HG03469 (cell line): Measurements from ENCODE around the gene AP2S1.
"Not testable (repeated sequence)": the region's sequence is repeated elsewhere in the genome, so short reads cannot be mapped to it uniquely, and the experiment has no call there.

Source experiments
- ATAC-seq: cut with Tn5 transposase; IDR thresholded peaks from one replicate; pipeline ENCODE4 v1.9.1; 2021; ENCODE audit warnings: mild to moderate bottlenecking, moderate library complexity, moderate number of reproducible peaks; ENCODE audit not compliant: unreplicated experiment

The AP2S1 gene

DNA sequence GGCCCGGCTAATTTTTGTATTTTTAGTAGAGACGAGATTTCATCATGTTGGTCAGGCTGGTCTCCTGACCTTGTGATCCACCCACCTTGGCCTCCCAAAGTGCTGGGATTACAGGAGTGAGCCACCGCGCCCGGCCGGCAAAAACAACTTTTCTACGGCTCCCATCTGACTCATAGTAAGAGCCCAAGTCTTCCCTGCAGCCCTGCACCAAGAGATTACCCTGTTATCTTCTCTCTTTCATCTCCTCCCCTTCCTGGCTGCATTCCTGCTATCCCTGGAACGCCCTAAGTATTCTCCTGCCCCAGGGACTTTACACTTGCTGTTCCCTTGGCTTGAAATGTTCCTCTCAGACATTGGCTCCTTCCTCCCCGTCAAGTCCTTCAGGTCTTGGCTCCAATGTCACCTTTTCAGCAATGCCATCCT, 6.6 kb downstream of the AP2S1 start:
- no peak for ATAC-seq

DNA sequence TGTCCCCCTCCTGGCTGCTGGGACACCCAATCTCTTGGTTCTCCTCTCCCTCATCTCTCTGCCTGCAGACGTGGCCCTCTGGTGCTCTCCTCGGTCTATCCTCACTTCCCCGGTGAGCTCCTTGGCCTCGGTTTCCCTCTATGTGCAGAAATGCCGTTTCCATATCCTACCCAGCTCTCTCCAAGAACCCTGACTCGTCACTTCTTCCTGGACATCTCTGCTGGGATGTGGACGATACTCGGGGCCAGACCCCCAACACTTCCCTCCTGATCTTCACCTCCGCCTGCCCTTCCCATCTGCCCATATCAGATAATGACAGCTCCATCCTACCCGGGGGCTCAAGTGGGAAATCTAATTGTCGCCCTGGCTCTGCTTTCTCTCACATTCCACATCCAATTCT, 7.9 kb downstream of the AP2S1 start:
- no peak for ATAC-seq

DNA sequence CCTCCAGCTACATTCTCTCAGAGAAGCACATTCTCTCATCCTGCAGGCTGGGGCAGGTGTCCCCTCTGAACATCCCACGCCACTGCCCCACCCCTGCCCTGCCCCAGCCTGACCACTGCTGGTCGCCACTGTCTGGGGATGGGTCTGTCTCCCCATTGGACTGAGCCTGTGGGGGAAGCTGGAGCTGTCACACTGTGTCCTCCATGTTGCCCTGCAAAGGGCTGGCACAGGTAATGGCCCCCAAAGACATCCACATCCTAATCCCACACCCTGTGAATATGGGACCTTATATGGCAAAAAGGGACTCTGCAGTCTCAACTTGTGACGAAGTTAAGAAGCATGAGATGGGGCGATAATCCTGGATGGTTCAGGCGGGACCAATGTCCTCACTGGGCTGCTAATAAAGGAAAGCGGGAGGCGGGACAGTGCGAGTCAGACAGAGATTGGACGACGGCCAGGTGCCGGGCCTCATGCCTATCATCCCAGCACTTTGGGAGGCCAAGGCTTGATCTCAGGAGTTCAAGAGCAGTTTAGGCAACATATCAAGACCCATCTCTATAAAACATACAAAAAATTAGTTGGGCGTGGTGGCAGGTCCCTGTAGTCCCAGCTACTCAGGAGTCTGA, 9.1 kb downstream of the AP2S1 start:
- ATAC-seq = no peak

DNA sequence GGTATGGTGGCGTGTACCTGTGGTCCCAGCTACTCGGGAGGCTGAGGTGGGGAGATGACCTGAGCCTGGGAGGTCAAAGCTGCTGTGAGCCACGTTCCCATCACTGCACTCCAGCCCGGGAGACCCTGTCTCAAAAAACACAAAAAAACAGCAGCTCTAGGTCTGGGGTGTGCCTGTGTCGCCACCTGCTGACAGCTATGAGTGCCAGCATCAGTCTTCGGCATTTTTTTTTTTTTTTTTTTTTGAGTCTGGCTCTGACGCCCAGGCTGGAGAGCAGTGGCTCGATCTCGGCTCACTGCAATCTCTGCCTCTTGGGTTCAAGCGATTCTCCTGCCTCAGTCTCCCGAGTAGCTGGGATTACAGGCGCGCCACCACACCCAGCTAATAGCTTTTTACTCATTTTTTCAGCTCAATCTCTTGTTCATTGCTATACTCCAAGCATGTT, 10.1 kb downstream of the AP2S1 start:
- no peak for ATAC-seq

DNA sequence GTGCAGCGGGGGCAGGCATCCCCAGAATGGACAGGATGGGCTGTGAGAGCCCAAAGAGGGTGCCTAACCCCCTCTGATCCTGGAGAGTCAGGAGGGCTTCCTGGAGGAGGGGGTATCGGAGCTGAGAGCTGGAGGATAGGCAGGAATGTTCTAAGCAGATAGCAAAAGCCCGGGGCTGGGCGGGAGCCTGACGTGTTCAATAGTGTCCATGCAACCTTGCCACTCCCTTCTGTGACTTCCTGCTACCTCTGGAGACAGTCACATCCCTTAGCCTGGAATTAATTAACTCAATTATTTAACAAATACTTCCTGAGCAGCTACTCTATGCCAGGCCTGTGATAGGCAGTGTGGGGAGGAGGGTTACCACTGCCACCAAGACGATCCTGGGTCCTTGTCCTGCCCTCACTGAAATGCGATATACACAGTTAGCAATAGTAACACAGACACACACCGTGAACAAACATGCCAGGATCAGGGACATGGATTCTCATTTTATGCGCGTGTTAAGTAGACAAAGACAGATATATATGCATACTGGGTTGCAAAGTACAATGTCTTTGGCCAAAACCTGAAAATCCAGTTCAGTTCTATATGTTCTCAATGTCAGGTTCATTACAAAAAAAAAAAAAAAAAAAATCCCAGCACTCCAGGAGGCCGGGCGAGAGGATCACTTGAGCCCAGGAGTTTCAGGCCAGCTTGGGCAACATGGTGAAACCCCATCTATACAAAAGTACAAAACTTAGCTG, 10.7 kb downstream of the AP2S1 start:
- ATAC-seq = no peak

DNA sequence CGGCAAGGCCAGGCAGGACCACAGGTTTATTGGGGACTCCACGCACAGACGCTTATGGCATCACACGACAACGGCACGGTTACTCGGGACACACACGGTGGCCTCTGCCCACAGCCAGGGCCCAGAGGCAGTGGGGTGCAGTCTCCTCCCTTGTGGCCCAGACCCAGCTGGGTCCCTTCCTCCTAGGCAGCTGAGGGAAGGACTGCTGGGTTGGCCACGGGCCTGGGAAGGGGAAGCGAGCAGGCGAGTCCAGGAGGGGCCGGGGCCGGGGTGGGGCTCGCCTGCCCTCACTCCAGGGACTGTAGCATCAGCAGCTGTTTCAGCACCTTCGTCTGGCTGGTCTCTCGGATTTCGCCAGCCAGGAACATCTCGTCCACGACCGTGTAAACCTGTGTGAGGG, 12.5 kb downstream of the AP2S1 start:
- no peak for ATAC-seq

DNA sequence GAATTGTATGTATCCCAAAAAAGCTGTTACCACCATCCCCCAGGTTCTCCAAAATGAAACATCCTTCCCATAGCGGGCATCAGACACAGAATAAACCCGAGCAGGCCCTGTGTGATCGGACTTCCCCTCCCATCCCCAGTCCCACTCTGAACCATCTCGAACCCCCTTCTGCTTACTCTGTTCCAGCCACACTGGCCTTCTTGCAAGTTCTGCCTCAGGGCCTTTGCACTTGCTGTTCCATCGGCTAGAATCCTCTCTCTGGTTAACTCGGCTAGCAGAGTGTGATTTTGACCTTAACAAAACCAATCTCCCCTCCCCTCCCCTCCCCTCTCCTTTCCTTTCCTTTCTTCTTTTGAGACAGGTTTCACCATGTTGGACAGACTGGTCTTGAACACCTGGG, 15.7 kb downstream of the AP2S1 start:
- no peak for ATAC-seq

DNA sequence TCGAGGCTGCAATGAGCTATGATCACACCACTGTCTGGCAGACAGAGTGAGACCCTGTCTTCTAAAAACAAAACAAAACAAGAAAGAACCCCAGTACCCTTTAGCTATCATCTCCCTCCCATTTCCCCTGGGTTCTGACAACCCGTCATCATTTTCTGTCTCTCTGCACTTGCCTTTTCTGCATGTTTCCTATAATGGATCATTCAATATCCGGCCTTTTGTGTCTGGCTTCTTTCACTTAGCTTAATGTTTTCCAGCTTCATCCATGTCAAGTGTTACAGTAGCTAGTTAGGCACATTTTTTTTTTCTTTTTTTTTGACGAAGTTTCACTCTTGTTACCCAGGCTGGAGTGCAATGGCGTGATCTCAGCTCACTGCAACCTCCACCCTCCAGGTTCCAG, 16.5 kb downstream of the AP2S1 start:
- no peak for ATAC-seq

DNA sequence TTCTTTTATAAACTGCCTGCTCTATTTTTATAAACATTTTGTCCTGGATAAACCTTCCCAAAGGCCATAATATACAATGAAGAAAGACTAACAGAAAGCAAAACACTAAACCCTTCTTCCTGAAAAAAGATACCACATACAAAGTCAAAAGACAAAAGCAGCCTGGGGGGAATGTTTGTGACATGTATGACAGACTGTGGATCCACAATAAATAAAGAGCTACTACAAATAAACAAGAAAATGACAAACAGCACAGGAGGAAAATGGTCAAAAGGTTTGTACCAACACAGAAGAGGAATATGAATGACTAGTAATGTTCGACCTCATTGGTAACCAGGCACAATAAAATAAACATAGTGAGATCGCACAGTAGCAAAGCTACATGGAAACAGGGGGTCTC, 19.8 kb downstream of the AP2S1 start:
- ATAC-seq = no peak

DNA sequence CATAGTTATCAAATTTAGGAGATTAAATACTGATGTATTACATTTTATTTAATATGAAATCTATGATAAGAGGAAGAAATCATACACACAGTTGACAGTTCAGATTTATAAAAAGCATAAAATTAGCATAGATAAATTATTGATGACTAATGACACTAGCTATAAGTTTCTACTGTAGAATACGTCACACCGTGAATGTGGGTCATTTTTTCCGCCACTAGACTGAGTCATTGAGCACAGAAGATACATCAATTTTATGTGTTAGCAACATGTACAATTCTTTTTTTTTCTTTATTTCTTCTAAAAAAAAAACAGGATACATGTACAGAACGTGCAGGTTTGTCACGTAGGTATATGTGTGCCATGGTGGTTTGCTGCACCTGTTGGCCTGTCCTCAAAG, 22.2 kb downstream of the AP2S1 start:
- no peak for ATAC-seq

DNA sequence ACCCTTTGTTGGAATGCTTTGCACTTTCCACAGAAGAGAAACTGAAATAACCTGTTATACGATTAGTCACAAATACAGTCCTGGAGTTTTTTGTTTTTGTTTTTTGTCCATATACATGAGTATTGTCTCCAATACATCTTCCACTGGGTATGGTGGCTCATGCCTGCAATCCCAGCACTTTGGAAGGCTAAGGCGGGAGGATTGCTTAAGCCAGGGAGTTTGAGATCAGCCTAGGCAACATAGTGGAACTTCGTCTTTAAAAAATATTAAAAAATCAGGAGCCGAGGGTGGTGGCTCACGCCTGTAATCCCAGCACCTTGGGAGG, 25.0 kb downstream of the AP2S1 start:
- no peak for ATAC-seq

DNA sequence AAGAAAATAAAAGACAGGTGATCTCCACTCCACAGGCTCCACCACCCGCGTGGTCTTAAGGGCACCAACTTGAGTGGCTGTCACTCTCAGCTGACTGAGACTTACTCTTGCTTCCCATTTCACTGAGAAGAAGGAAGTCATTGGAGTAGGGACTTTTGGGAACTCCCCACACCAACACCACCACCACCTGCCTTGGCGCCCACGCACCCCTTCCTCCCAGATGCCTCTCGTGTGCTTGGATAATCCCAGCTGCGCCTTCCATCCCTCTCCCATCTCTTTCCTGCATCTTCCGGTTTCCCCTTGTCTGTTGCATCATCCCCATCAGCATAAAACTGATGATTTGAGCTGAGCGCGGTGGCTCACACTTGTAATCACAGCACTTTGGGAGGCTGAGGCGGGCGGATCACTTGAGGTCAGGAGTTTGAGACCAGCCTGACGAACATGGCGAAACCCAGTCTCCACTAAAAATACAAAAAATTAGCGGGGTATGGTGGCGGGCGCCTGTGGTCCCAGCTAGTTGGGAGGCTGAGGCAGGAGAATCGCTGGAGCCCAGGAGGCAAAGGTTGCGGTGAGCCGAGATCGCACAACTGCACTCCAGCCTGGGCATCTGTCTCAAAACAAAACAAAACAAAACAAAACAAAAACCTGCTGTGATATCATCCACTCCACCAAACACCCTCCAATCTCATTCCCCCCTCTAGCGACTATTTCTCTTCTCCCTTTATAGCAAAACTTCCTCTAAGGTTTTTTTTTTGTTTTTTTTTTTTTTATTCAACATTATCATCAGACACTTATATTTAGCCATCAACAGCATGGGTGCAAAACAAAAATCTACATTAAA, 25.5 kb downstream of the AP2S1 start:
- no peak for ATAC-seq

DNA sequence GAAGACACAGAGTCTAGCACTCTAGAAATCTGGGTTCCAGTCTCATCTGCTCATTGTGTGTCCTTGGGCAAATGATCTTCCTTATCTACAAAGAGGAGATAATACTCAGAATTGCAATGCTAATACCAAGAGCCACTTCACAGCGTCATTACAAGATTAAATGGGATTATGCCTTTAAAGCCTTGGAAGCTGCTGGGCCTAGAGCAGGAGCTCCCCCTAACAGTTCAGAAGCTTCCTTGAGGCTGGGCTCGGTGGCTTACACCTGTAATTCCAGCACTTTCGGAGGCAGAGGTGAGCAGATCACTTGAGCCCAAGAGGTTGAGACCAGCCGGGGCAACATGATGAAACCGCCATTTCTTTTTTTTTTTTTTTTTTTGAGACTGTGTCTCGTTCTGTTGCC, 27.6 kb downstream of the AP2S1 start:
- no peak for ATAC-seq

DNA sequence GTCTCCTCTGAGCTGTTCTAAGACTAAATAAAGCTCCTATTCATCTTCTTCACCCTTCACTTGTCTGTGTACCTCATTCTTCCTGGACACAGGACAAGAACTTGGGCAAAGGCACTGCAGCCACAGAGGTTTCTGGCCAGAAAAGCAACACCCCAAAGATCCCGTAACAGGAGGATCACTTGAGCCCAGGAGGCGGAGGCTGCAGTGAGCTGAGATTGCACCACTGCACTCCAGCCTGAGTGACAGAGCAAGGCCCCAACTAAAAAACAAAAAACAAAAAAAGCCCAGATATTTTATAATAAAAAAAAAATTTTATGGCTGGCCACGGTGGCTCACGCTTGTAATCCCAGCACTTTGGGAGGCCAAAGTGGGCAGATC, 28.2 kb downstream of the AP2S1 start:
- ATAC-seq = not testable (repeated sequence)

DNA sequence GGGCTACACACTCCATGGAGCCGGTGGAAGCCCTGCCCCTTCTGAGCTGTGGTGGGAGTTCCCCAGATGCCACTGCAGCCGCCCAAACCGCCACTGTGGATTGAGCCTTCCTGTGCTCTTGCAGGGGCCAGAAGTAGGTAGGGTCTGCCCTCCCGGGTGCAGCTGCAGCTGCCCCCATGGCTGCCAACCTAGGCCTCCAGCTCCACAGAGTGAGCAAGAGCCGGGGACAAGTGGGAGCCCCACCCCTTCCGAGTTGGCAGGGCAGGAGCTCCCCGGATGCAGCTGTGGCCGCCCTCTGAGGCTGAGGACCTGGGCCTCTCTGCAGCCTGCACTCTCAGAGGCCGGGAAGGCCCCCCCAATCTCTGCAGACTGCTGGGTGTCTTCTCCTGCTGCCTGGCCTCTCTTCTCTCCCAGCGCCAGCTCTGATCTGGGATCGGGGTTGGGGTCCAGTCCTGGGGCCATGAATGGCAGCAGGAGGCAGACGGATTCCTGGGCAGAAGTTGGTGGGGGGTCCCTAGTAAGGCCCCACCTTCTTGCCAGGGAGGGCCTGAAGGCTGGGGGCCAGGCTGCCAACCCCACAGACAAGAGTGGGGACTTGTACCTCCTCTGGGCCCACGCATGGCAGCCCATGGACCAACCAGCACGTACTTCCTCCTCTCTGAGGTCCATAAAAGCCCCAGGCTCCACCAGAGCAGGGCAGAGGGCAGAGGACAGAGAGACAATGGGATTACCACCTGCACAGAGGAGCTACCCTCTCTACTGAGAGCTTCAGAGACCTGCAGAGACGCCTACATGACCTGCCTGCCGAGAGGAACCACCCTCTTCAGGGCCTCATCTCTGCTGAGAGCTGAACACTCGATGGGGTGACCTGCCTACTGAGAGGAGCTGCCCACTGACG, 28.9 kb downstream of the AP2S1 start:
- no peak for ATAC-seq

DNA sequence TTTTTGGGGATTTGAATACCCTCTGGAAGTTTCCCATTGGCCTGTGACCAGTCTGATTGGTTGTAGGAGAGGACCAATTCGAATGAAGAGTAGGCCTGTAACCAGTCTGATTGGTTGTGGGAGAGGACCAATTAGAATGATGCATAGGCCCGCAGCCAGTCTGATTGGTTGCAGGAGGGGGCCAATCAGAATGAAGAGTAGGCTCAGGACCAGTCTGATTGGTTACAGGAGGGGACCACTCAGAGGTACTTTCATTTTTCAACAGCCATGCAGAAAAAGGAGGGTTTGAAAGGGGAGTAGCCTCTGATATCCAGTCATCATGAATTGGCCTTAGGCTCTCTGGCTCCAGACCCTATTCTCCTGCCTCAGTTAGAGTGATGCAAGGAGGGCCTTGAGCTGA, 31.8 kb downstream of the AP2S1 start:
- ATAC-seq = no peak

DNA sequence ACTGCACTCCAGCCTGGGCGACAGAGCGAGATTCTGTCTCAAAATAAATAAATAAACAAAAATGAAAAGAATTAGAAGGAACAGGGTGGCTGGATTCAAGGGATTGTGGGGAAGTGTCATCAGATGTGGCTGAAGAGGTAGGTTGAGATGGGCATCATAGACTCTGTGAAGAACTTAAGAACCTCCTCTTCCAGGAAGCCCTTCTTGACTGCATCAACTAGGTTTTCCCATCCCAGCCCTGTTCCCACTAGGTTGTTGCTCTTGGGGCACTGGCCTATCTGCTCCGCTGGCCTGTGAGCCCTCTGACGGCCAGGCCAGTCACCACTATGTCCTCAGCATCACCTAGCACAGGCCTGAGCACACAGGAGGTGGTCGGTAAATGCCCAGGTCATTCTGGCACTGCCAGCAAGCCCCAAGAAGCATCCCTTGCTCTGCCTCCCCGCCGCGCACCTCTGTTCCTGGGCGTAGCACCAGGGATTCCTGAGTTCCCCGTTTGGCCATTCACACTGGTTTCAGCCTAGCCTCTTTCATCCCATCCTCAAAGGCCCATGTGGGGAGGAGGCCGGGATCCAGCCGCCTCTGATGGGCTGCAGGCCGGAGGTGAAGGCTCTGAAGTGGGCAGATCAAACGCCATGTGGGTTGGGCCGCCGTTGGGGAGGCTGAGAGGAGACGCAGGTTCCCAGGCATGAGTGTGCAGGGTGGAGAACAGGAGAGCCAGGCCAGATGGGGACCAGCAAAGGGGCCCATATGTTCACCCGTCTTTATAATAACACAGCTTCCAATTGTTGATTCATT, 34.6 kb downstream of the AP2S1 start:
- no peak for ATAC-seq

DNA sequence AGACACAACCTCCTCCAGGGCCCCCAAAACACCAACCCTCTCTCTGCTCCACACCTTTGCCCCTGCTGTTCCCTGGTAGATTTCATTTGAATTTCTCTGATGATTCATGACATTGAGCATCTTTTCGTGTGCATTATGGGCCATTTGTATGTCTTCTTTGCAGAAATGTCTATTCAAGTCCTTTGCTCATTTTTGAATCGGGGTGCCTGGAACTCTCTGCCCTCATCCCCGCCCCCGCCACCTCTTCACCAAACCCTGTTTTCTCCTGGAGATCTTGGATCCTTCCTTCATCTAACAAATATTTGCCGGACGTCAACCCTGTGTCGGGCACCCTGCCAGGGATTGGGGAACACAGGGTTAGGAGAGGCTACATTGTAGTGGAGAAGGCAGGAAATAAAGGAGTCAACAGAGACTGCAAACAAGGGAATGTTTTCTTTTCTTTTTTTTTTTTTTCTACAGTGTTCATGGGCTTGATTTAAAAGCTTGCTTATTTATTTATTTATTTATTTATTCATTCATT, 36.7 kb downstream of the AP2S1 start:
- ATAC-seq = no peak

DNA sequence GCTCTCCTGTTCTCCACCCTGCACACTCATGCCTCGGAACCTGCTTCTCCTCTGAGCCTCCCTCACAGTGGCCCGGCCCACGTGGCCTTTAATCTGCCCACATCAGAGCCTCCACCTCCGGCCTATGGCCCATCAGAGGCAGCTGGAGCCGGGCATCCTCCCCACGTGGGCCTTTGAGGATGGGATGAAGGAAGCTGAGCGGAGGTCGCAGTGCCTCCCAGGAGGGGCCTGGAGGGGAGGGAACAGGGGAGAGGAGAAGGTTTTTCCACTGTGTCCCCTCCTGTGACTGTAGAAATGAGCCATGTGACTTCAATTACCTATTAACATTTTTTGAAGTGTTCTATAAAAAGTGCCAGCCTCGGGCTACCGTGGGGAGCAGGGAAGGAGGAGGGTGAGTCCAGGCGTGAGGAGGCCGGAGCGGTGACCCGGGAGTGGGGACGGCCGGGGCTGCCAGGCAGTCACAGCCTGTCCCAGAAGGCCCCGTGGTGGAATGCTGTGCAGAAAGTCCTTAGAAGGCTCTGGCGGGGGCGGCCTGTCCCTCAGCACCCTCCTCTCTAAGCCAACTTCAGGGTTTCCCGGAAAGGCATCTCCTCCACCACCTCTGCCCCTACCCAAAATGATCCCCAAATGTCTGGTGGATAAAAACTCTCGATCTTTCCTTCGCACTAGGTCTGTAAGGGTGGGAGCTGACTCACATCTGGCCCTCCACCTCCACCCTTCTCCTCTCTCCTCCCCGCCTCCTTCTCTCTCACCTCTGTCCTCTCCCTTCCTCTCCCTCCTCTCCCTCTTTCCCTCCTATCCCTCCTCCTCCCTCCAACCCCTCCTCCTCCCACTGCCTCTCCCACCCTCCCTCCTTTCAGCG, 37.4 kb downstream of the AP2S1 start:
- ATAC-seq = no peak
